Stimulated activated naive CD8-positive, alpha-beta T cell treated with anti-CD3 and anti-CD28 coated beads, Interleukin-15, amount 100 ng/mL, for 72 hours (primary cell): ENCODE measurements around the gene E2F4.

Source experiments
- ATAC-seq: fragments of 150-1000 bp; cut with Tn5 transposase; 2 replicates; pipeline ENCODE4 v1.10.0; 2021; ENCODE audit warnings: mild to moderate bottlenecking, moderate library complexity
- DNase-seq, 2 donors: peaks; one replicate each; pipeline ENCODE4 v3.0.0; 2021 to 2022
- H3K27ac Mint-ChIP-seq, 2 donors: one replicate each; pipeline ENCODE4 v1.8.0; 2022; ENCODE audit warnings: mild to moderate bottlenecking in 2 of 2, mixed read lengths in 2 of 2, moderate library complexity in 2 of 2
- H3K27me3 Mint-ChIP-seq: one replicate; pipeline ENCODE4 v1.8.0; 2022; ENCODE audit warnings: mixed read lengths
- H3K4me1 Mint-ChIP-seq: one replicate; pipeline ENCODE4 v1.8.0; 2022; ENCODE audit warnings: mild to moderate bottlenecking, mixed read lengths
- H3K4me3 Mint-ChIP-seq, 2 donors: one replicate each; pipeline ENCODE4 v1.8.0; 2022; ENCODE audit warnings: mild to moderate bottlenecking in 2 of 2, mixed read lengths in 2 of 2, moderate library complexity in 1 of 2
- H3K9me3 Mint-ChIP-seq, 2 donors: one replicate each; pipeline ENCODE4 v1.8.0; 2022; ENCODE audit warnings: mixed read lengths in 2 of 2

The E2F4 gene

GRCh38 chr16:67206129-67206837 lies 14.3 kb downstream of the E2F4 start:
- Mint-ChIP-seq H3K27ac (peak overlapping the region in 1 of 2 donors; percentile 71), H3K4me1 (peaks cover 9% of the 10 kb centered on the region)

GRCh38 chr16:67206838-67207248 lies 14.9 kb downstream of the E2F4 start:
- no peak overlapping the region for H3K4me3 Mint-ChIP-seq
- peak overlapping the region in 1 of 2 donors; percentile 74 for H3K27ac Mint-ChIP-seq
- ATAC-seq: no peak
- no peaks in the 10 kb centered on the region for H3K27me3 Mint-ChIP-seq
- DNase-seq: no peak
- peaks cover 9% of the 10 kb centered on the region for H3K4me1 Mint-ChIP-seq
- H3K9me3 Mint-ChIP-seq: no peaks in the 10 kb centered on the region

More at GRCh38 chr16:67206129-67206837, 14.3 kb downstream of the E2F4 start:
- no peak for ATAC-seq
- Mint-ChIP-seq H3K27me3 (no peaks in the 10 kb centered on the region), H3K4me3 (no peak overlapping the region), H3K9me3 (no peaks in the 10 kb centered on the region)
- DNase-seq: no peak

- Mint-ChIP-seq H3K27me3 (no peaks in the 10 kb centered on the region), H3K4me3 (no peak overlapping the region), H3K9me3 (no peaks in the 10 kb centered on the region), H3K4me1 (peaks cover 9% of the 10 kb centered on the region), H3K27ac (peak overlapping the region in 1 of 2 donors; percentile 74)
- DNase-seq: no peak
- no peak for ATAC-seq
Measured at GRCh38 chr16:67207249-67208091, 15.5 kb downstream of the E2F4 start.

- DNase-seq (no peak), ATAC-seq (no peak)
- Mint-ChIP-seq H3K4me1 (peaks cover 9% of the 10 kb centered on the region), H3K27me3 (no peaks in the 10 kb centered on the region), H3K9me3 (no peaks in the 10 kb centered on the region), H3K4me3 (no peak overlapping the region), H3K27ac (no peak overlapping the region)
Measured at GRCh38 chr16:67208154-67208896, 16.4 kb downstream of the E2F4 start.

- H3K9me3 Mint-ChIP-seq: no peaks in the 10 kb centered on the region
- H3K27me3 Mint-ChIP-seq: no peaks in the 10 kb centered on the region
- DNase-seq (no peak), ATAC-seq (no peak)
- H3K27ac Mint-ChIP-seq: no peak overlapping the region
- peaks cover 9% of the 10 kb centered on the region for H3K4me1 Mint-ChIP-seq
- H3K4me3 Mint-ChIP-seq: no peak overlapping the region
Measured at GRCh38 chr16:67209565-67209964, 17.6 kb downstream of the E2F4 start.

- peak overlapping the region in 1 of 2 donors; percentile 83 for H3K27ac Mint-ChIP-seq
- no peak for DNase-seq
- peaks cover 9% of the 10 kb centered on the region for H3K4me1 Mint-ChIP-seq
- H3K4me3 Mint-ChIP-seq: no peak overlapping the region
- no peaks in the 10 kb centered on the region for H3K9me3 Mint-ChIP-seq
- no peak for ATAC-seq
- no peaks in the 10 kb centered on the region for H3K27me3 Mint-ChIP-seq
Measured at GRCh38 chr16:67210069-67210937, 18.3 kb downstream of the E2F4 start.

- Mint-ChIP-seq H3K27me3 (no peaks in the 10 kb centered on the region), H3K9me3 (no peaks in the 10 kb centered on the region), H3K4me3 (no peak overlapping the region), H3K27ac (peak overlapping the region in 1 of 2 donors; percentile 4), H3K4me1 (peaks cover 3% of the 10 kb centered on the region)
- no peak for DNase-seq
- ATAC-seq: no peak
Measured at GRCh38 chr16:67211674-67212073, 19.7 kb downstream of the E2F4 start.

GRCh38 chr16:67212766-67213165 lies 20.8 kb downstream of the E2F4 start:
- ATAC-seq: no peak
- no peak overlapping the region for H3K27ac Mint-ChIP-seq
- H3K4me3 Mint-ChIP-seq: no peak overlapping the region
- no peaks in the 10 kb centered on the region for H3K9me3 Mint-ChIP-seq
- H3K27me3 Mint-ChIP-seq: no peaks in the 10 kb centered on the region
- DNase-seq: no peak
- H3K4me1 Mint-ChIP-seq: no peaks in the 10 kb centered on the region

- ATAC-seq (no peak), DNase-seq (no peak)
- H3K4me3 Mint-ChIP-seq: no peak overlapping the region
- no peaks in the 10 kb centered on the region for H3K27me3 Mint-ChIP-seq
- H3K27ac Mint-ChIP-seq: no peak overlapping the region
- H3K4me1 Mint-ChIP-seq: no peaks in the 10 kb centered on the region
- no peaks in the 10 kb centered on the region for H3K9me3 Mint-ChIP-seq
Measured at GRCh38 chr16:67213197-67214019, 21.5 kb downstream of the E2F4 start.

- no peaks in the 10 kb centered on the region for H3K27me3 Mint-ChIP-seq
- H3K4me1 Mint-ChIP-seq: no peaks in the 10 kb centered on the region
- no peak overlapping the region for H3K4me3 Mint-ChIP-seq
- ATAC-seq (no peak), DNase-seq (no peak)
- H3K27ac Mint-ChIP-seq: peak overlapping the region in 1 of 2 donors; percentile 1
- H3K9me3 Mint-ChIP-seq: no peaks in the 10 kb centered on the region
Measured at GRCh38 chr16:67215706-67216105, 23.8 kb downstream of the E2F4 start.

- no peak for ATAC-seq
- H3K27ac Mint-ChIP-seq: no peak overlapping the region
- H3K27me3 Mint-ChIP-seq: no peaks in the 10 kb centered on the region
- H3K9me3 Mint-ChIP-seq: no peaks in the 10 kb centered on the region
- H3K4me1 Mint-ChIP-seq: no peaks in the 10 kb centered on the region
- no peak for DNase-seq
- H3K4me3 Mint-ChIP-seq: no peak overlapping the region
Measured at GRCh38 chr16:67216612-67217490, 24.9 kb downstream of the E2F4 start.

- no peak for ATAC-seq
- H3K27me3 Mint-ChIP-seq: no peaks in the 10 kb centered on the region
- H3K4me1 Mint-ChIP-seq: peaks cover 49% of the 10 kb centered on the region
- DNase-seq: no peak
- no peak overlapping the region for H3K4me3 Mint-ChIP-seq
- no peak overlapping the region for H3K27ac Mint-ChIP-seq
- no peaks in the 10 kb centered on the region for H3K9me3 Mint-ChIP-seq
Measured at GRCh38 chr16:67223992-67224391, 32.0 kb downstream of the E2F4 start.

- Mint-ChIP-seq H3K27ac (peak overlapping the region; percentile 96 to 98), H3K27me3 (no peaks in the 10 kb centered on the region), H3K9me3 (no peaks in the 10 kb centered on the region), H3K4me3 (peak overlapping the region; percentile 98 to 100), H3K4me1 (peaks cover 56% of the 10 kb centered on the region)
- no peak for DNase-seq
- ATAC-seq: peak; percentile 2
Measured at GRCh38 chr16:67226295-67226803, 34.4 kb downstream of the E2F4 start.
